SU-DHL-6 (cell line): Measurements from ENCODE around the gene ZFX.

Experiments
- H2AFZ ChIP-seq: fragments of 200-600 bp; sonication (generic); 2 replicates; pipeline ENCODE4 v1.6.1; 2014; ENCODE audit warnings: low read depth, mild to moderate bottlenecking, moderate library complexity, mixed read lengths, antibody characterized with exemption, low read length; ENCODE audit not compliant: severe bottlenecking
- H3F3A ChIP-seq: fragments of 200-600 bp; shearing (Covaris generic); 2 replicates; pipeline ENCODE4 v1.6.0; 2016; ENCODE audit warnings: antibody characterized with exemption, mild to moderate bottlenecking; ENCODE audit not compliant: insufficient read depth
- H3K27ac ChIP-seq: fragments of 200-600 bp; sonication (generic); 2 replicates; pipeline ENCODE4 v1.5.1; 2016; ENCODE audit warnings: low read depth, mild to moderate bottlenecking, low read length, moderate library complexity, mixed read lengths
- H3K27me3 ChIP-seq: fragments of 200-600 bp; sonication (generic), shearing (Covaris generic); 2 replicates; pipeline ENCODE4 v1.6.0; 2014; ENCODE audit warnings: mild to moderate bottlenecking, low read length
- H3K36me3 ChIP-seq: fragments of 200-600 bp; sonication (generic); 2 replicates; pipeline ENCODE4 v1.6.1; 2014; ENCODE audit warnings: mild to moderate bottlenecking, low read length, mixed read lengths
- H3K4me2 ChIP-seq: fragments of 300-600, 200-600 bp; shearing (Covaris generic), sonication (generic); 2 replicates; pipeline ENCODE4 v1.6.0; 2014; ENCODE audit warnings: low read length, low read depth, mild to moderate bottlenecking; ENCODE audit not compliant: poor library complexity, severe bottlenecking
- H3K4me3 ChIP-seq: fragments of 200-600 bp; sonication (generic); 2 replicates; pipeline ENCODE4 v1.5.1; 2014; ENCODE audit warnings: antibody characterized with exemption, low read length, mild to moderate bottlenecking, mixed read lengths; ENCODE audit not compliant: insufficient read depth, poor library complexity, severe bottlenecking
- H3K79me2 ChIP-seq: fragments of 200-600 bp; sonication (generic); 2 replicates; pipeline ENCODE4 v1.6.1; 2014; ENCODE audit warnings: mild to moderate bottlenecking, low read length, moderate library complexity; ENCODE audit not compliant: insufficient read depth
- H3K9ac ChIP-seq: fragments of 200-600 bp; sonication (generic); 2 replicates; pipeline ENCODE4 v1.7.0; 2014; ENCODE audit warnings: mild to moderate bottlenecking, low read length
- H3K9me2 ChIP-seq: fragments of 200-600 bp; sonication (generic); replicated peaks from 2 replicates; pipeline ENCODE4 v1.6.1; 2014; ENCODE audit warnings: low read length; ENCODE audit not compliant: insufficient read depth
- H3K9me3 ChIP-seq: fragments of 200-600 bp; sonication (generic); 2 replicates; pipeline ENCODE4 v1.6.1; 2014; ENCODE audit warnings: low read length, mixed read lengths; ENCODE audit not compliant: insufficient read depth
- H4K20me1 ChIP-seq: fragments of 200-600 bp; sonication (generic); 2 replicates; pipeline ENCODE4 v1.6.1; 2014; ENCODE audit warnings: low read depth, mild to moderate bottlenecking, antibody characterized with exemption, low read length, moderate library complexity, mixed read lengths
- EZH2phosphoT487 ChIP-seq: fragments of 200-600 bp; sonication (generic), shearing (Covaris generic); conservative IDR thresholded peaks from 2 replicates; pipeline ENCODE4 v1.6.1; 2018; ENCODE audit warnings: mild to moderate bottlenecking, antibody characterized with exemption, low read length, moderate library complexity, mixed read lengths
- TF ChIP-seq, protein P1 (sequence below): fragments of 200-600 bp; sonication (generic); IDR thresholded peaks from one replicate; pipeline ENCODE4 v1.5.1; 2017; ENCODE audit warnings: antibody characterized with exemption, mild to moderate bottlenecking, low read length, moderate library complexity; ENCODE audit not compliant: insufficient read depth, poor library complexity, severe bottlenecking

ZFX gene

DNA sequence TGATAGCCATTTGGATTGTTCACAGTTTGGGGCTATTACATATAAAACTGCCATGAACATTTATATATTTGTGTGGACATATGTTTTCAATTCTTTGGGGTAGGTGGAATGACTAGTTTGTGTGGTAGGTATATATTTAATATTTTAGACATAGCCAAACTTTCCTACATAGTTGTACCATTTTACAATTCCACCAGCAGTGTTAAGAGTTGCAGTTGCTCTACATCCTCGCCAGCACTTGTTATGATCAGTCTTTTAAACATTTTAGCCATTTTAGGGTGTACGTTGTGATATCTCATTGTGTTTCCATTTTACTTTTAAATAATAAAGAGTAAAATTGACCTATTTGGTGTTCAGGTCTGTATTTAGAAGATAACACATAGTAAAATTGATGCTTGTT lies 76.6 kb downstream of the ZFX start:
- Histone ChIP-seq H3K9ac (no peak overlapping the region), H3K27ac (no peak overlapping the region), H3K4me2 (no peak overlapping the region), H3K79me2 (no peaks in the 10 kb centered on the region), H3K36me3 (no peaks in the 10 kb centered on the region), H3F3A (no peaks in the 10 kb centered on the region), H4K20me1 (no peaks in the 10 kb centered on the region), H2AFZ (no peak overlapping the region), H3K9me3 (no peaks in the 10 kb centered on the region), H3K9me2 (no peaks in the 10 kb centered on the region), H3K4me3 (no peak overlapping the region), H3K27me3 (no peaks in the 10 kb centered on the region)
- TF ChIP-seq, protein P1, sequence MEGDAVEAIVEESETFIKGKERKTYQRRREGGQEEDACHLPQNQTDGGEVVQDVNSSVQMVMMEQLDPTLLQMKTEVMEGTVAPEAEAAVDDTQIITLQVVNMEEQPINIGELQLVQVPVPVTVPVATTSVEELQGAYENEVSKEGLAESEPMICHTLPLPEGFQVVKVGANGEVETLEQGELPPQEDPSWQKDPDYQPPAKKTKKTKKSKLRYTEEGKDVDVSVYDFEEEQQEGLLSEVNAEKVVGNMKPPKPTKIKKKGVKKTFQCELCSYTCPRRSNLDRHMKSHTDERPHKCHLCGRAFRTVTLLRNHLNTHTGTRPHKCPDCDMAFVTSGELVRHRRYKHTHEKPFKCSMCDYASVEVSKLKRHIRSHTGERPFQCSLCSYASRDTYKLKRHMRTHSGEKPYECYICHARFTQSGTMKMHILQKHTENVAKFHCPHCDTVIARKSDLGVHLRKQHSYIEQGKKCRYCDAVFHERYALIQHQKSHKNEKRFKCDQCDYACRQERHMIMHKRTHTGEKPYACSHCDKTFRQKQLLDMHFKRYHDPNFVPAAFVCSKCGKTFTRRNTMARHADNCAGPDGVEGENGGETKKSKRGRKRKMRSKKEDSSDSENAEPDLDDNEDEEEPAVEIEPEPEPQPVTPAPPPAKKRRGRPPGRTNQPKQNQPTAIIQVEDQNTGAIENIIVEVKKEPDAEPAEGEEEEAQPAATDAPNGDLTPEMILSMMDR = no peak
- no peak for TF ChIP-seq EZH2phosphoT487

DNA sequence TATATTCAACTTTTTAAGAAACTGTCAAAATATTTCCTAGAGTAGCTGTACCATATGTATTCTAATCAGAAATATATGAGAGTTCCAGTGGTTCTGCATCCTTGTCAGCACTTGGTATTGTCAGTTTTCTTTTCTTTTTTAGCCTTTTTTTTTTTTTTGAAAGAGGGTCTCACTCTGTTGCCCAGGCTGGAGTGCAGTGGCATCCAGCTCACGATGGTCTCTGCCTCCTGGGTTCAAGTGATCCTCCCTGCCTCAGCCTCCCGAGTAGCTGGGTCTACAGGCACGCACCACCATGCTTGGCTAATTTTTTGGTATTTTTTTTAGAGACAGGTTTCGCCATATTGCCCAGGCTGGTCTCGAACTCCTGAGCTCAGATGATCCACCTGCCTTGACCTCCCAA lies 79.1 kb downstream of the ZFX start:
- Histone ChIP-seq H3K79me2 (no peaks in the 10 kb centered on the region), H2AFZ (no peak overlapping the region), H3K9me3 (no peaks in the 10 kb centered on the region), H3K36me3 (no peaks in the 10 kb centered on the region), H3K9ac (no peak overlapping the region), H3K27me3 (no peaks in the 10 kb centered on the region), H3K9me2 (no peaks in the 10 kb centered on the region), H3K4me2 (no peak overlapping the region), H3K4me3 (no peak overlapping the region), H4K20me1 (no peaks in the 10 kb centered on the region), H3F3A (no peaks in the 10 kb centered on the region), H3K27ac (no peak overlapping the region)
- TF ChIP-seq, protein P1 = no peak
- TF ChIP-seq EZH2phosphoT487 = no peak

DNA sequence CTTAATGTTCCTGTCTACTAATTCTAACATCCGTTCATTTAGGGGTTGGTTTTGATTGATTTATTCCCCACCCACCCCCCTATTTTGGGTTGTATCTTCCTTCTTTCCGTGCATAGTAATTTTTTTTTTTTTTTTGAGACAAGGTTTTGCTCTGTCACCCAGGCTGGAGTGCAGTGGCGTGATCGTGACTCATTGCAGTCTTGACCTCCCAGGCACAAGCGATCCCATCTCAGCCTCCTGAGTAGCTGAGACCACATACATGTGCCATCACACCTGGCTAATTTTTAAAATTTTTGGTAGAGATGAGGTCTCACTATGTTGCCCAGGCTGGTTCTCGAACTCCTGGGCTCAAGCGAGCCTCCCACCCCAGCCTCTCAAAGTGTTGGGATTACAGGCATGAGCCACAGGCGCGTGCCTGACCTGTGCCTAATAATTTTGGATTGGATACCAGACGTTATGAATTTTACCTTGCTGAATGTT lies 79.9 kb downstream of the ZFX start:
- H3K4me3 ChIP-seq = no peak overlapping the region
- no peaks in the 10 kb centered on the region for H4K20me1 ChIP-seq
- no peaks in the 10 kb centered on the region for H3K9me3 ChIP-seq
- no peak overlapping the region for H2AFZ ChIP-seq
- no peak for TF ChIP-seq EZH2phosphoT487
- TF ChIP-seq, protein P1 = no peak
- no peaks in the 10 kb centered on the region for H3K79me2 ChIP-seq
- no peaks in the 10 kb centered on the region for H3K9me2 ChIP-seq
- no peak overlapping the region for H3K9ac ChIP-seq
- H3K4me2 ChIP-seq = no peak overlapping the region
- H3K27ac ChIP-seq = no peak overlapping the region
- H3K36me3 ChIP-seq = no peaks in the 10 kb centered on the region
- no peaks in the 10 kb centered on the region for H3F3A ChIP-seq
- H3K27me3 ChIP-seq = no peaks in the 10 kb centered on the region
